AG08396 (cell line): ENCODE data around the gene TUT1.
A peak's percentile ranks its signal among the peaks of the same experiment; 100 is the strongest.
"Not testable (repeated sequence)": the region's sequence is repeated elsewhere in the genome, so short reads cannot be mapped to it uniquely, and the experiment has no call there.

Experiments
- DNase-seq: peaks from one replicate; pipeline ENCODE4 v3.0.0; 2012; ENCODE audit warnings: low spot score, mixed read lengths

The TUT1 gene

GRCh38 chr11:62555464-62556107 lies 35.7 kb downstream of the TUT1 start:
- no peak for DNase-seq

GRCh38 chr11:62554387-62555167 lies 36.7 kb downstream of the TUT1 start:
- DNase-seq: no peak

GRCh38 chr11:62553839-62554361 lies 37.4 kb downstream of the TUT1 start:
- DNase-seq: peak; percentile 66

- DNase-seq: peak; percentile 85
Measured at GRCh38 chr11:62553080-62553838, 38.1 kb downstream of the TUT1 start.

- peak; percentile 49 for DNase-seq
Measured at GRCh38 chr11:62552485-62553079, 38.7 kb downstream of the TUT1 start.

- not testable (repeated sequence) for DNase-seq
Measured at GRCh38 chr11:62550478-62550877, 40.8 kb downstream of the TUT1 start.

- DNase-seq: no peak
Measured at GRCh38 chr11:62548545-62549335, 42.6 kb downstream of the TUT1 start.

- DNase-seq: no peak
Measured at GRCh38 chr11:62547691-62548281, 43.5 kb downstream of the TUT1 start.

GRCh38 chr11:62546929-62547625 lies 44.2 kb downstream of the TUT1 start:
- DNase-seq: peak; percentile 60

- peak; percentile 85 for DNase-seq
Measured at GRCh38 chr11:62546244-62546928, 44.9 kb downstream of the TUT1 start, which contains the start of gene AHNAK. TSS of gene AHNAK (minus strand) at chr11:62546806. CDS start at chr11:62536098, 10,708 bp downstream.

- DNase-seq: peak; percentile 94
Measured at GRCh38 chr11:62545437-62546243, 45.7 kb downstream of the TUT1 start.

- DNase-seq: peak; percentile 24
Measured at GRCh38 chr11:62544581-62545436, 46.5 kb downstream of the TUT1 start.

- DNase-seq: no peak
Measured at GRCh38 chr11:62543680-62544444, 47.5 kb downstream of the TUT1 start.

- DNase-seq: peak; percentile 78
Measured at GRCh38 chr11:62542750-62543567, 48.4 kb downstream of the TUT1 start.

- DNase-seq: no peak
Measured at GRCh38 chr11:62542111-62542745, 49.1 kb downstream of the TUT1 start.
